ENCODE measurements around the gene PEX26.
"Not testable (repeated sequence)": the region's sequence is repeated elsewhere in the genome, so short reads cannot be mapped to it uniquely, and the experiment has no call there.

GRCh38 chr22:18053216-18053946 is 24.4 kb upstream of the PEX26 start:
- not testable (repeated sequence) for TF ChIP-seq CTCF, POLR2A (IDR thresholded peaks at IDR 0.05)
